ENCODE measurements around the gene TNFRSF8. TPM values are rescaled to one million over a fixed set of nuclear protein-coding genes. Genes with fewer than 3 reads are reported as not detected.

The TNFRSF8 gene
- total and polyA plus RNA-seq, 9 of the 15 experiments (the other 6 are each of a cell fraction or from before 2014, with no cell fraction given): 3.5 to 38.4 (median 17.1) TPM

DNA sequence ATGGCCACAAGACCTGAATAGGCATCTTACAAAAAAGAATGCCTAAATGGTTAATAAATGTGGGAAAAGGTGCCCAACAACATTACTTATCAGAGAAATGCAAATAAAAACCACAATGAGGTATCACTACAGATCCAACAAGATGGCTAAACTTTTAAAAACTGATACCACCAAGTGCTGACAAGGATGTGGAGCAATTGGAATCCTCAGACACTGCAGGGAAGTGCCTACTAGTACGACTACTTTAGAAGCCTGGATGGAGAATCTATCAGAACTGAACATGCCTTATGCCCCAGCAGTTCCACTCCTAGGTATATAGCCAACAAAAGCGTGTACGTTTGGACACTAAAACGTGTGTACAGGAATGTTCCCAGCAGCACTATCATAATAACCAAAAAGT is 19.9 kb downstream of the TNFRSF8 start:
- ChIA-PET POLR2A (no interaction called here), CTCF (ENCODE audit: low intra/inter-chr PET ratio) (no interaction called here)
- in situ Hi-C loops (cut with MboI) (no loop called here), intact Hi-C loops (cut with micrococcal nuclease) (no loop called here)
- TF ChIP-seq CBX3 (IDR thresholded peaks at IDR 0.05; ENCODE audit: borderline replicate concordance in 1 of 2, low read length in 2 of 2) (peak in 1 of 2 experiments; percentile 88; a peak in 1 of 3 replicates), KAT8 (IDR thresholded peaks at IDR 0.05; ENCODE audit: low read depth) (no peak), TRIM28 (IDR thresholded peaks at IDR 0.05) (peak; percentile 96), RBM25 (IDR thresholded peaks at IDR 0.05; ENCODE audit: low read depth, low read length, severe bottlenecking) (peak; percentile 75), RBM22 (IDR thresholded peaks at IDR 0.05; ENCODE audit: low read depth, low read length, poor library complexity, severe bottlenecking) (no peak), KDM1A (IDR thresholded peaks at IDR 0.05) (peak; percentile 10 to 44; a peak in 3 of 4 replicates), ZFP36 (IDR thresholded peaks at IDR 0.05; ENCODE audit: low read depth, low read length, partially characterized antibody) (peak; percentile 83), BCOR (IDR thresholded peaks at IDR 0.05) (peak; percentile 46; the same call in 1 of the 2 replicates), TRIM24 (IDR thresholded peaks at IDR 0.05) (peak in 1 of 2 experiments; percentile 66; a peak in 1 of 4 replicates)
- TF ChIP-seq, protein P1, sequence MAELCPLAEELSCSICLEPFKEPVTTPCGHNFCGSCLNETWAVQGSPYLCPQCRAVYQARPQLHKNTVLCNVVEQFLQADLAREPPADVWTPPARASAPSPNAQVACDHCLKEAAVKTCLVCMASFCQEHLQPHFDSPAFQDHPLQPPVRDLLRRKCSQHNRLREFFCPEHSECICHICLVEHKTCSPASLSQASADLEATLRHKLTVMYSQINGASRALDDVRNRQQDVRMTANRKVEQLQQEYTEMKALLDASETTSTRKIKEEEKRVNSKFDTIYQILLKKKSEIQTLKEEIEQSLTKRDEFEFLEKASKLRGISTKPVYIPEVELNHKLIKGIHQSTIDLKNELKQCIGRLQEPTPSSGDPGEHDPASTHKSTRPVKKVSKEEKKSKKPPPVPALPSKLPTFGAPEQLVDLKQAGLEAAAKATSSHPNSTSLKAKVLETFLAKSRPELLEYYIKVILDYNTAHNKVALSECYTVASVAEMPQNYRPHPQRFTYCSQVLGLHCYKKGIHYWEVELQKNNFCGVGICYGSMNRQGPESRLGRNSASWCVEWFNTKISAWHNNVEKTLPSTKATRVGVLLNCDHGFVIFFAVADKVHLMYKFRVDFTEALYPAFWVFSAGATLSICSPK (IDR thresholded peaks at IDR 0.05; ENCODE audit: borderline replicate concordance): no peak
- TF ChIP-seq, protein P2, sequence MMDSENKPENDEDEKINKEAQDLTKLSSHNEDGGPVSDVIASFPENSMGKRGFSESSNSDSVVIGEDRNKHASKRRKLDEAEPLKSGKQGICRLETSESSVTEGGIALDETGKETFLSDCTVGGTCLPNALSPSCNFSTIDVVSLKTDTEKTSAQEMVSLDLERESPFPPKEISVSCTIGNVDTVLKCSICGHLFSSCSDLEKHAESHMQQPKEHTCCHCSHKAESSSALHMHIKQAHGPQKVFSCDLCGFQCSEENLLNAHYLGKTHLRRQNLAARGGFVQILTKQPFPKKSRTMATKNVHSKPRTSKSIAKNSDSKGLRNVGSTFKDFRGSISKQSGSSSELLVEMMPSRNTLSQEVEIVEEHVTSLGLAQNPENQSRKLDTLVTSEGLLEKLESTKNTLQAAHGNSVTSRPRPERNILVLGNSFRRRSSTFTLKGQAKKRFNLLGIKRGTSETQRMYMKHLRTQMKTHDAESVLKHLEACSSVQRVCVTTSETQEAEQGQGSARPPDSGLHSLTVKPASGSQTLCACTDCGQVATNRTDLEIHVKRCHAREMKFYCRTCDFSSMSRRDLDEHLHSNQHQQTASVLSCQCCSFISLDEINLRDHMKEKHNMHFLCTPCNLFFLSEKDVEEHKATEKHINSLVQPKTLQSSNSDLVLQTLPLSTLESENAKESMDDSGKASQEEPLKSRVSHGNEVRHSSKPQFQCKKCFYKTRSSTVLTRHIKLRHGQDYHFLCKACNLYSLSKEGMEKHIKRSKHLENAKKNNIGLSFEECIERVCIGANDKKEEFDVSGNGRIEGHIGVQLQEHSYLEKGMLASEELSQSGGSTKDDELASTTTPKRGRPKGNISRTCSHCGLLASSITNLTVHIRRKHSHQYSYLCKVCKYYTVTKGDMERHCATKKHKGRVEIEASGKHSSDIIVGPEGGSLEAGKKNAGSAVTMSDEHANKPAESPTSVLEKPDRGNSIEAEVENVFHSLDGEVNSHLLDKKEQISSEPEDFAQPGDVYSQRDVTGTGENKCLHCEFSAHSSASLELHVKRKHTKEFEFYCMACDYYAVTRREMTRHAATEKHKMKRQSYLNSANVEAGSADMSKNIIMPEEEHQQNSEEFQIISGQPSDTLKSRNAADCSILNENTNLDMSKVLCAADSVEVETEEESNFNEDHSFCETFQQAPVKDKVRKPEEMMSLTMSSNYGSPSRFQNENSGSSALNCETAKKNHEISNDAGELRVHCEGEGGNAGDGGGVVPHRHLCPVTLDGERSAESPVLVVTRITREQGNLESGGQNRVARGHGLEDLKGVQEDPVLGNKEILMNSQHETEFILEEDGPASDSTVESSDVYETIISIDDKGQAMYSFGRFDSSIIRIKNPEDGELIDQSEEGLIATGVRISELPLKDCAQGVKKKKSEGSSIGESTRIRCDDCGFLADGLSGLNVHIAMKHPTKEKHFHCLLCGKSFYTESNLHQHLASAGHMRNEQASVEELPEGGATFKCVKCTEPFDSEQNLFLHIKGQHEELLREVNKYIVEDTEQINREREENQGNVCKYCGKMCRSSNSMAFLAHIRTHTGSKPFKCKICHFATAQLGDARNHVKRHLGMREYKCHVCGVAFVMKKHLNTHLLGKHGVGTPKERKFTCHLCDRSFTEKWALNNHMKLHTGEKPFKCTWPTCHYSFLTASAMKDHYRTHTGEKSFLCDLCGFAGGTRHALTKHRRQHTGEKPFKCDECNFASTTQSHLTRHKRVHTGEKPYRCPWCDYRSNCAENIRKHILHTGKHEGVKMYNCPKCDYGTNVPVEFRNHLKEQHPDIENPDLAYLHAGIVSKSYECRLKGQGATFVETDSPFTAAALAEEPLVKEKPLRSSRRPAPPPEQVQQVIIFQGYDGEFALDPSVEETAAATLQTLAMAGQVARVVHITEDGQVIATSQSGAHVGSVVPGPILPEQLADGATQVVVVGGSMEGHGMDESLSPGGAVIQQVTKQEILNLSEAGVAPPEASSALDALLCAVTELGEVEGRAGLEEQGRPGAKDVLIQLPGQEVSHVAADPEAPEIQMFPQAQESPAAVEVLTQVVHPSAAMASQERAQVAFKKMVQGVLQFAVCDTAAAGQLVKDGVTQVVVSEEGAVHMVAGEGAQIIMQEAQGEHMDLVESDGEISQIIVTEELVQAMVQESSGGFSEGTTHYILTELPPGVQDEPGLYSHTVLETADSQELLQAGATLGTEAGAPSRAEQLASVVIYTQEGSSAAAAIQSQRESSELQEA (IDR thresholded peaks at IDR 0.05; ENCODE audit: low read depth): peak; percentile 75
- TF ChIP-seq, protein P3, sequence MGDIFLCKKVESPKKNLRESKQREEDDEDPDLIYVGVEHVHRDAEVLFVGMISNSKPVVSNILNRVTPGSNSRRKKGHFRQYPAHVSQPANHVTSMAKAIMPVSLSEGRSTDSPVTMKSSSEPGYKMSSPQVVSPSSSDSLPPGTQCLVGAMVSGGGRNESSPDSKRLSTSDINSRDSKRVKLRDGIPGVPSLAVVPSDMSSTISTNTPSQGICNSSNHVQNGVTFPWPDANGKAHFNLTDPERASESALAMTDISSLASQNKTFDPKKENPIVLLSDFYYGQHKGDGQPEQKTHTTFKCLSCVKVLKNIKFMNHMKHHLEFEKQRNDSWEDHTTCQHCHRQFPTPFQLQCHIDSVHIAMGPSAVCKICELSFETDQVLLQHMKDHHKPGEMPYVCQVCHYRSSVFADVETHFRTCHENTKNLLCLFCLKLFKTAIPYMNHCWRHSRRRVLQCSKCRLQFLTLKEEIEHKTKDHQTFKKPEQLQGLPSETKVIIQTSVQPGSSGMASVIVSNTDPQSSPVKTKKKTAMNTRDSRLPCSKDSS (IDR thresholded peaks at IDR 0.05; ENCODE audit: low read depth, partially characterized antibody): peak; percentile 49
- Histone ChIP-seq H3K4me2 (ENCODE audit: insufficient read depth, low read length) (no peak overlapping the region), H3K36me3 (ENCODE audit: control insufficient read depth, insufficient read depth, low read length) (peaks cover 41% of the 10 kb centered on the region; the same call in 2 of the 3 replicates), H4K20me1 (replicated peaks; ENCODE audit: control insufficient read depth, insufficient read depth, low read length) (no peaks in the 10 kb centered on the region), H3K9me3 (replicated peaks; ENCODE audit: control insufficient read depth, insufficient read depth, low read depth, low read length) (no peaks in the 10 kb centered on the region), H3K4me1 (replicated peaks in 1 of 2; ENCODE audit: control insufficient read depth in 2 of 2, insufficient read depth in 2 of 2, low read length in 2 of 2) (peaks cover 24 to 28% of the 10 kb centered on the region in 2 experiments; a peak in 4 of 5 replicates), H2AFZ (ENCODE audit: low read depth, low read length) (no peak overlapping the region), H3K9me1 (ENCODE audit: control insufficient read depth, insufficient read depth, low read length) (no peaks in the 10 kb centered on the region), H3K4me3 (no peak overlapping the region), H3K27ac (ENCODE audit: extremely low read depth, low read depth, low read length) (no peak overlapping the region), H3K27me3 (ENCODE audit: control insufficient read depth in 2 of 2, insufficient read depth in 2 of 2, low read length in 2 of 2) (no peaks in the 10 kb centered on the region), H3K79me2 (ENCODE audit: control insufficient read depth, insufficient read depth, low read length) (peaks cover 6% of the 10 kb centered on the region; the same call in 2 of the 3 replicates), H3K9ac (ENCODE audit: insufficient read depth in 1 of 2, low read depth in 2 of 2, low read length in 2 of 2) (no peak overlapping the region)
- ATAC-seq (no peak), FAIRE-seq (no peak), DNase-seq (ENCODE audit: extremely low read depth in 1 of 4, low spot score in 3 of 4) (no peak)
- no TSS peak for BruUV-seq (replicated peaks)
- 76% methylated on average over 4 of the region's 4 CpGs for WGBS (ENCODE audit: insufficient coverage, low coverage, missing lambda C conversion rate)
